Activated T-cell treated with anti-CD3 and anti-CD28 coated beads, Interleukin-2, amount 50 U/mL, for 72 hours (primary cell): ENCODE results near the gene TSEN34. TPM values are rescaled to one million over a fixed set of nuclear protein-coding genes. Genes with fewer than 3 reads are reported as not detected.
A peak's percentile ranks its signal among the peaks of the same experiment; 100 is the strongest.
"Not testable (repeated sequence)": the region's sequence is repeated elsewhere in the genome, so short reads cannot be mapped to it uniquely, and the experiment has no call there.

Source experiments
- ATAC-seq, 2 donors: fragments of 150-1000 bp; cut with Tn5 transposase; replicated peaks in 1 of 2; 2 replicates each; pipeline ENCODE4 v1.10.0; 2021; ENCODE audit warnings: moderate library complexity in 2 of 2, mild to moderate bottlenecking in 1 of 2
- DNase-seq, 2 donors: peaks; one replicate each; pipeline ENCODE4 v3.0.0; 2021 to 2022; ENCODE audit warnings: mixed read lengths in 1 of 2
- H3K27ac Mint-ChIP-seq: one replicate; pipeline ENCODE4 v1.8.0; 2022; ENCODE audit warnings: mild to moderate bottlenecking, moderate library complexity, mixed read lengths
- H3K27me3 Mint-ChIP-seq: one replicate; pipeline ENCODE4 v1.8.0; 2022; ENCODE audit warnings: low read depth, mixed read lengths
- H3K36me3 Mint-ChIP-seq, 2 donors: one replicate each; pipeline ENCODE4 v1.8.0; 2022; ENCODE audit warnings: mixed read lengths in 2 of 2, mild to moderate bottlenecking in 1 of 2; ENCODE audit not compliant: insufficient read depth in 2 of 2
- H3K4me1 Mint-ChIP-seq: one replicate; pipeline ENCODE4 v1.8.0; 2022; ENCODE audit warnings: low read depth, mixed read lengths
- H3K4me3 Mint-ChIP-seq, 2 donors: one replicate each; pipeline ENCODE4 v1.8.0; 2022; ENCODE audit warnings: mild to moderate bottlenecking in 2 of 2, mixed read lengths in 2 of 2, moderate library complexity in 2 of 2
- H3K9me3 Mint-ChIP-seq, 2 donors: one replicate each; pipeline ENCODE4 v1.8.0; 2022; ENCODE audit warnings: mixed read lengths in 2 of 2
- total RNA-seq, 2 donors: library from RNA; stranded (reverse); gene quantifications; one replicate each; pipeline ENCODE4 v1.2.3, GENCODE V29; 2022

The TSEN34 gene
- total RNA-seq, 2 donors from 2014 or later: 11.0 to 17.5 TPM

GRCh38 chr19:54199401-54199800, 8.3 kb downstream of the TSEN34 start:
- DNase-seq (no peak), ATAC-seq (no peak)
- H3K27ac Mint-ChIP-seq: peak overlapping the region; percentile 56
- peaks cover 22 to 34% of the 10 kb centered on the region in 2 donors for H3K36me3 Mint-ChIP-seq
- peaks cover 47% of the 10 kb centered on the region for H3K4me1 Mint-ChIP-seq
- H3K4me3 Mint-ChIP-seq: peak overlapping the region; percentile 59 to 93
- H3K27me3 Mint-ChIP-seq: no peaks in the 10 kb centered on the region
- no peaks in the 10 kb centered on the region for H3K9me3 Mint-ChIP-seq

GRCh38 chr19:54201172-54201701, 10.1 kb downstream of the TSEN34 start:
- ATAC-seq (no peak), DNase-seq (no peak)
- Mint-ChIP-seq H3K9me3 (no peaks in the 10 kb centered on the region), H3K36me3 (peaks cover 26 to 42% of the 10 kb centered on the region in 2 donors), H3K4me3 (peak overlapping the region; percentile 93 to 94), H3K4me1 (peaks cover 65% of the 10 kb centered on the region), H3K27me3 (no peaks in the 10 kb centered on the region), H3K27ac (peak overlapping the region; percentile 97)

- H3K36me3 Mint-ChIP-seq: peaks cover 27 to 49% of the 10 kb centered on the region in 2 donors
- no peaks in the 10 kb centered on the region for H3K27me3 Mint-ChIP-seq
- H3K4me1 Mint-ChIP-seq: peaks cover 73% of the 10 kb centered on the region
- no peak for DNase-seq
- no peak for ATAC-seq
- H3K4me3 Mint-ChIP-seq: peak overlapping the region; percentile 93 to 94
- H3K27ac Mint-ChIP-seq: peak overlapping the region; percentile 97
- no peaks in the 10 kb centered on the region for H3K9me3 Mint-ChIP-seq
Observed at GRCh38 chr19:54201980-54202379, 10.9 kb downstream of the TSEN34 start.

GRCh38 chr19:54203151-54203611, 12.1 kb downstream of the TSEN34 start:
- peaks cover 28 to 55% of the 10 kb centered on the region in 2 donors for H3K36me3 Mint-ChIP-seq
- H3K4me1 Mint-ChIP-seq: peaks cover 85% of the 10 kb centered on the region
- DNase-seq (no peak), ATAC-seq (no peak)
- H3K4me3 Mint-ChIP-seq: peak overlapping the region; percentile 93 to 94
- no peaks in the 10 kb centered on the region for H3K9me3 Mint-ChIP-seq
- H3K27me3 Mint-ChIP-seq: no peaks in the 10 kb centered on the region
- peak overlapping the region; percentile 97 for H3K27ac Mint-ChIP-seq

- Mint-ChIP-seq H3K36me3 (peaks cover 28 to 63% of the 10 kb centered on the region in 2 donors), H3K4me1 (peaks cover 92% of the 10 kb centered on the region), H3K27me3 (no peaks in the 10 kb centered on the region), H3K4me3 (peak overlapping the region; percentile 93 to 94), H3K9me3 (no peaks in the 10 kb centered on the region), H3K27ac (peak overlapping the region; percentile 87)
- DNase-seq (no peak), ATAC-seq (no peak)
Observed at GRCh38 chr19:54204767-54205468, 13.8 kb downstream of the TSEN34 start.

- no peaks in the 10 kb centered on the region for H3K27me3 Mint-ChIP-seq
- DNase-seq: no peak
- H3K4me1 Mint-ChIP-seq: peaks cover 98% of the 10 kb centered on the region
- peak overlapping the region; percentile 71 to 94 for H3K4me3 Mint-ChIP-seq
- peaks cover 29 to 63% of the 10 kb centered on the region in 2 donors for H3K36me3 Mint-ChIP-seq
- no peak for ATAC-seq
- no peaks in the 10 kb centered on the region for H3K9me3 Mint-ChIP-seq
- H3K27ac Mint-ChIP-seq: no peak overlapping the region
Observed at GRCh38 chr19:54206030-54206830, 15.1 kb downstream of the TSEN34 start.

GRCh38 chr19:54206831-54207177, 15.7 kb downstream of the TSEN34 start:
- Mint-ChIP-seq H3K4me1 (peaks cover 100% of the 10 kb centered on the region), H3K36me3 (peaks cover 27 to 58% of the 10 kb centered on the region in 2 donors), H3K9me3 (no peaks in the 10 kb centered on the region), H3K4me3 (peak overlapping the region; percentile 71 to 94), H3K27ac (peak overlapping the region; percentile 39), H3K27me3 (no peaks in the 10 kb centered on the region)
- no peak for ATAC-seq
- DNase-seq: no peak

- ATAC-seq: not testable (repeated sequence)
Observed at GRCh38 chr19:54207193-54207592, 16.1 kb downstream of the TSEN34 start.

GRCh38 chr19:54207676-54207982, 16.5 kb downstream of the TSEN34 start:
- Mint-ChIP-seq H3K4me3 (peak overlapping the region; percentile 71 to 94), H3K27me3 (no peaks in the 10 kb centered on the region), H3K27ac (peak overlapping the region; percentile 39), H3K9me3 (no peaks in the 10 kb centered on the region), H3K4me1 (peaks cover 100% of the 10 kb centered on the region), H3K36me3 (peaks cover 22 to 52% of the 10 kb centered on the region in 2 donors)
- ATAC-seq (peak; percentile 9 to 32), DNase-seq (no peak)

More at GRCh38 chr19:54207193-54207592, 16.1 kb downstream of the TSEN34 start:
- peaks cover 25 to 56% of the 10 kb centered on the region in 2 donors for H3K36me3 Mint-ChIP-seq
- not testable (repeated sequence) for H3K27me3 Mint-ChIP-seq, DNase-seq, H3K9me3 Mint-ChIP-seq
- peak overlapping the region; percentile 71 to 94 for H3K4me3 Mint-ChIP-seq
- peaks cover 100% of the 10 kb centered on the region for H3K4me1 Mint-ChIP-seq
- peak overlapping the region; percentile 39 for H3K27ac Mint-ChIP-seq

GRCh38 chr19:54207983-54208783, 17.1 kb downstream of the TSEN34 start:
- peak overlapping the region; percentile 39 for H3K27ac Mint-ChIP-seq
- peaks cover 18 to 50% of the 10 kb centered on the region in 2 donors for H3K36me3 Mint-ChIP-seq
- H3K4me3 Mint-ChIP-seq: peak overlapping the region; percentile 71 to 94
- no peaks in the 10 kb centered on the region for H3K27me3 Mint-ChIP-seq
- H3K9me3 Mint-ChIP-seq: no peaks in the 10 kb centered on the region
- H3K4me1 Mint-ChIP-seq: peaks cover 95% of the 10 kb centered on the region
- ATAC-seq (peak; percentile 8 to 34), DNase-seq (peak; percentile 53 to 62)

- H3K27me3 Mint-ChIP-seq: no peaks in the 10 kb centered on the region
- H3K27ac Mint-ChIP-seq: peak overlapping the region; percentile 39
- H3K9me3 Mint-ChIP-seq: no peaks in the 10 kb centered on the region
- peaks cover 15 to 49% of the 10 kb centered on the region in 2 donors for H3K36me3 Mint-ChIP-seq
- H3K4me3 Mint-ChIP-seq: peak overlapping the region; percentile 71 to 94
- ATAC-seq (no peak), DNase-seq (no peak)
- peaks cover 90% of the 10 kb centered on the region for H3K4me1 Mint-ChIP-seq
Observed at GRCh38 chr19:54208784-54209057, 17.6 kb downstream of the TSEN34 start.

- Mint-ChIP-seq H3K4me3 (peak overlapping the region in 1 of 2 donors; percentile 68), H3K9me3 (no peaks in the 10 kb centered on the region), H3K4me1 (peaks cover 85% of the 10 kb centered on the region), H3K36me3 (peaks cover 15 to 50% of the 10 kb centered on the region in 2 donors), H3K27ac (no peak overlapping the region), H3K27me3 (no peaks in the 10 kb centered on the region)
- ATAC-seq (peak in 1 of 2 donors; percentile 4), DNase-seq (peak in 1 of 2 donors; percentile 45)
Observed at GRCh38 chr19:54209058-54209810, 18.1 kb downstream of the TSEN34 start.
